PFSK-1 (cell line): Measurements from ENCODE around the gene AQP5.

Experiments used
- FOXP2 ChIP-seq: optimal IDR thresholded peaks from 2 replicates; pipeline ENCODE3; 2011; ENCODE audit warnings: borderline replicate concordance, control low read depth, inconsistent platforms; ENCODE audit not compliant: insufficient read depth; ENCODE audit errors: extremely low read length, extremely low read depth
- POLR2AphosphoS5 ChIP-seq: IDR thresholded peaks from 2 replicates; pipeline ENCODE4 v1.6.1; 2012; ENCODE audit warnings: low read depth, mild to moderate bottlenecking, control low read depth, low read length, moderate library complexity
- SIN3A ChIP-seq: IDR thresholded peaks from 2 replicates; pipeline ENCODE4 v1.6.1; 2012; ENCODE audit warnings: mild to moderate bottlenecking, low read length, moderate library complexity, borderline replicate concordance; ENCODE audit not compliant: insufficient read depth
- TAF1 ChIP-seq: IDR thresholded peaks from 2 replicates; pipeline ENCODE4 v1.6.1; 2012; ENCODE audit warnings: low read length, control low read depth, borderline replicate concordance; ENCODE audit not compliant: insufficient read depth
- TF ChIP-seq, protein P1 (sequence below), 2 experiments: IDR thresholded peaks; 2 replicates each; pipeline versions ENCODE4 v1.6.1 to v1.8.0; 2011 to 2012; ENCODE audit warnings: low read depth in 2 of 2, low read length in 2 of 2, control low read depth in 1 of 2, inconsistent platforms in 1 of 2, mild to moderate bottlenecking in 1 of 2, moderate library complexity in 1 of 2; ENCODE audit not compliant: insufficient read depth in 1 of 2

Gene AQP5

DNA sequence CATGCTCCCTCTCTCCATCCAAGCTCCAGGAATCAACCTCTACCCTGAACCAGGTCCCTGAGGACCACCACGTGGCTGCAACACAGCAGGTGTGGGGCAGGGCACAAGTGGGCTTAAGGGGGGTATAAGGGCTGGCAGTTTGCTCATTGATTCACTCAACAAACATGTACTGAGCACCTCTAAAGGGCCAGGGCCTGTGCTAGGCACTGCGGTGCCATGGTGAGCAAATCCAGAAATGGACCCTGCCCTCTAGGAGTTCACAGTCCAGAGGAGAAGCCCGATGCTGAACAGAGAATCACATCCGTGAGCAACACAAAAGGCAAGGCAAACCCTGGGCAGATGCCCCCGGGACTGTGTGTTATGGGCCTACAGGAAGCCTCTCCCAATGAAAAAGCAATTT is 17.6 kb upstream of the AQP5 start:
- TF ChIP-seq, protein P1, sequence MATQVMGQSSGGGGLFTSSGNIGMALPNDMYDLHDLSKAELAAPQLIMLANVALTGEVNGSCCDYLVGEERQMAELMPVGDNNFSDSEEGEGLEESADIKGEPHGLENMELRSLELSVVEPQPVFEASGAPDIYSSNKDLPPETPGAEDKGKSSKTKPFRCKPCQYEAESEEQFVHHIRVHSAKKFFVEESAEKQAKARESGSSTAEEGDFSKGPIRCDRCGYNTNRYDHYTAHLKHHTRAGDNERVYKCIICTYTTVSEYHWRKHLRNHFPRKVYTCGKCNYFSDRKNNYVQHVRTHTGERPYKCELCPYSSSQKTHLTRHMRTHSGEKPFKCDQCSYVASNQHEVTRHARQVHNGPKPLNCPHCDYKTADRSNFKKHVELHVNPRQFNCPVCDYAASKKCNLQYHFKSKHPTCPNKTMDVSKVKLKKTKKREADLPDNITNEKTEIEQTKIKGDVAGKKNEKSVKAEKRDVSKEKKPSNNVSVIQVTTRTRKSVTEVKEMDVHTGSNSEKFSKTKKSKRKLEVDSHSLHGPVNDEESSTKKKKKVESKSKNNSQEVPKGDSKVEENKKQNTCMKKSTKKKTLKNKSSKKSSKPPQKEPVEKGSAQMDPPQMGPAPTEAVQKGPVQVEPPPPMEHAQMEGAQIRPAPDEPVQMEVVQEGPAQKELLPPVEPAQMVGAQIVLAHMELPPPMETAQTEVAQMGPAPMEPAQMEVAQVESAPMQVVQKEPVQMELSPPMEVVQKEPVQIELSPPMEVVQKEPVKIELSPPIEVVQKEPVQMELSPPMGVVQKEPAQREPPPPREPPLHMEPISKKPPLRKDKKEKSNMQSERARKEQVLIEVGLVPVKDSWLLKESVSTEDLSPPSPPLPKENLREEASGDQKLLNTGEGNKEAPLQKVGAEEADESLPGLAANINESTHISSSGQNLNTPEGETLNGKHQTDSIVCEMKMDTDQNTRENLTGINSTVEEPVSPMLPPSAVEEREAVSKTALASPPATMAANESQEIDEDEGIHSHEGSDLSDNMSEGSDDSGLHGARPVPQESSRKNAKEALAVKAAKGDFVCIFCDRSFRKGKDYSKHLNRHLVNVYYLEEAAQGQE (IDR thresholded peaks at IDR 0.05; ENCODE audit: insufficient read depth in 1 of 2, low read depth in 2 of 2, low read length in 2 of 2): no peak
- TF ChIP-seq POLR2AphosphoS5: no peak

- TF ChIP-seq SIN3A (no peak), TAF1 (no peak), FOXP2 (no peak), POLR2AphosphoS5 (no peak)
- TF ChIP-seq, protein P1 (IDR thresholded peaks at IDR 0.05; ENCODE audit: insufficient read depth in 1 of 2, low read depth in 2 of 2, low read length in 2 of 2): no peak
Measured at GRCh38 chr12:49944718-49945117, 17.0 kb upstream of the AQP5 start.

DNA sequence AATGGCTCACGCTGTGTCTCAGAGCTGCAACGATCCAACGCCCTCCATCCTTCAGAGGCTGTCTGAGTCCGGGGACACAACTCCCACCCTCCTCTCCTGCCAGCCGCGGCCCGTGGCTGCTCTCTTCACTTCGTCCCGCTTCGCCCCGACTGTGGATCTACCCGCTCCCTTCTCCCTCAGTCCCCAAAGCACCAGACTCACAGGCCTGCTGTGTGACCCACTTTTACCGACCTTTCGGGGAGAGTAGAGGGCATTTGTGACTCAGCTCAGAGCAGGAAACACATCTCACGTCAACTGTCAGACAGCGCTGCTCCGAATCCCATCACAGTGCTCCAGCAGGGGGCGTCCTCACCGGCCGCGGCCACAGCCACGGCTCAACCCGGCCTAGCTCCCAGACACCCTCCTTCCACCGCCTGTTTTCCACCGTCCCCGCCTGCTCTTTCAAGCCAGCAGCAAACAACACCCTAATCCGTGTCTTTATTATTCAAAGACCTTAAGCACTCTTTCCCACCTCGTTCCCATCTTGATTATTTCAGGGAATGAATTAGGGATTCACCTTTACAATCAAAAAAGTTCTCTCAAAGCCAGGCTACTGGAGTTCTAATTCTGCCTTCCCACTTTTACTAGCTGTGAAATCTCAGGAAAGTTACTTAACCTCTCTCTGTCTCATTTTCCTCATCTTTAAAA is 16.1 kb upstream of the AQP5 start:
- TF ChIP-seq POLR2AphosphoS5 (no peak), FOXP2 (peak; percentile 61), TAF1 (0 out of 2 replicates have a peak, but pooled peaks have one; percentile 34)

GRCh38 chr12:49946086-49946485 is 15.6 kb upstream of the AQP5 start:
- no peak for TF ChIP-seq TAF1

DNA sequence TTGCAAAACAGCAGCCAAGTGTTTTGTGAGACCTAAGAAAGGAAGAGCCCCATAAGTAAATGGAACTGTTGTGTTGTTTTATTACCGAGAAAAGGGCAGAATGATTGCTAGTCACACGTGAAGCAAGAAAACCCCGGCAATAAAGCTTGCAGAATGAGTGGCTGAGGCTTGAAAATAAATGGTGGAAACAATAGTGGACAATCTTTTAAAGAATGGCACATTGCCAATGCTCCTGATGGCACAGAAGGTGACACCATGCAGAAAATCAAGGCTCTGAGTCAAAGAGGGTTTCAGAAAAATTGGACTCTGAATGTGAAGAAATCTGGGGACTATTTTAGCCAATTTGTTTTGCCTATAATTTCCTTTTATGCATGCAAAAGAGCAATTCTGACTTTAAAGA is 15.2 kb upstream of the AQP5 start:
- TF ChIP-seq SIN3A: no peak
- TF ChIP-seq, protein P1 (IDR thresholded peaks at IDR 0.05; ENCODE audit: insufficient read depth in 1 of 2, low read depth in 2 of 2, low read length in 2 of 2): no peak
- no peak for TF ChIP-seq TAF1
- TF ChIP-seq FOXP2: no peak
- TF ChIP-seq POLR2AphosphoS5: no peak

DNA sequence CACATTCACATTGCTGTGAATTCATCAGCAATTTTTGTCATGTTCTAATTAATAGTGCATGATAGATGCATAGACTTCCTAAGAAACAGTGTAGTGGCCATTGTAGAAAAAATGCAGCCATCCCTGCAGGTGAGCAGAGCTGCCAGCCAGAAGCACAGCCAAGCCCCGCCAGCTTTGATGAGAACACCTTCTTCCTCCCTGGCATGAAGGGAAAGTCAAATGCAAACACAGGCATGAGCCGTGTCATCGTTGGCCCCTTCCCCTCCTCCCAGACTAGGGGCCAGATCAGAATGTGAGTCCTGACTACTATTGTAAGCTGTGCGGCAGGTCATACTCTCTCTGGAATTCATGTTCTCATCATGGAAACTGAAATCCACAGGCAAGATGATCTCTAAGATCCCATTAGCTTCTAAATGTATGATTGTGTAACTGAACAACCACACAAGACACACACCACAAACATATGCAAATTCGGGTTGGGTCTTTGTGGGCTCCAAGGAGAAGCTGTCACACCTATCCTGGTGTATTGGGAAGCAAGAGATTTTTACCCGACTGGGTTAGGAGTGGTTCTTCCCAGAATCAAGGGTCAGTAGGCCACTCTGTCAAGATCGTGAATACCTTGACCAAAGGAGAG is 14.0 kb upstream of the AQP5 start:
- TF ChIP-seq FOXP2 (no peak), POLR2AphosphoS5 (no peak), TAF1 (no peak), SIN3A (no peak)
- TF ChIP-seq, protein P1 (IDR thresholded peaks at IDR 0.05; ENCODE audit: insufficient read depth in 1 of 2, low read depth in 2 of 2, low read length in 2 of 2): no peak
